HG02852 (cell line): ENCODE data around the gene AUTS2.

ENCODE experiments used
- ATAC-seq: cut with Tn5 transposase; IDR thresholded peaks from one replicate; pipeline ENCODE4 v1.9.1; 2021; ENCODE audit warnings: mild to moderate bottlenecking, moderate library complexity; ENCODE audit not compliant: unreplicated experiment

AUTS2 gene

GRCh38 chr7:69654849-69655707, 56.8 kb downstream of the AUTS2 start:
- ATAC-seq: no peak

GRCh38 chr7:69656077-69656476, 57.8 kb downstream of the AUTS2 start:
- no peak for ATAC-seq

GRCh38 chr7:69656890-69657289, 58.6 kb downstream of the AUTS2 start:
- no peak for ATAC-seq

- ATAC-seq: no peak
These were observed 59.1 kb downstream of the AUTS2 start for GRCh38 chr7:69657331-69657730.

- ATAC-seq: no peak
These were observed 59.7 kb downstream of the AUTS2 start for GRCh38 chr7:69657985-69658384.

- ATAC-seq: no peak
These were observed 61.7 kb downstream of the AUTS2 start for GRCh38 chr7:69659983-69660382.

- ATAC-seq: peak; percentile 45
These were observed 63.1 kb downstream of the AUTS2 start for GRCh38 chr7:69661342-69661741.

- no peak for ATAC-seq
These were observed 65.9 kb downstream of the AUTS2 start for GRCh38 chr7:69663911-69664832.

GRCh38 chr7:69665369-69665768, 67.1 kb downstream of the AUTS2 start:
- ATAC-seq: no peak

GRCh38 chr7:69668339-69668870, 70.1 kb downstream of the AUTS2 start:
- ATAC-seq: no peak

- ATAC-seq: no peak
These were observed 72.4 kb downstream of the AUTS2 start for GRCh38 chr7:69670701-69671100.

GRCh38 chr7:69673074-69673473, 74.8 kb downstream of the AUTS2 start:
- ATAC-seq: no peak

GRCh38 chr7:69674701-69675182, 76.5 kb downstream of the AUTS2 start:
- peak; percentile 84 for ATAC-seq

GRCh38 chr7:69676247-69676646, 78.0 kb downstream of the AUTS2 start:
- ATAC-seq: peak; percentile 51

GRCh38 chr7:69677054-69677852, 79.0 kb downstream of the AUTS2 start:
- ATAC-seq: peak; percentile 35

GRCh38 chr7:69677881-69678493, 79.7 kb downstream of the AUTS2 start:
- no peak for ATAC-seq

- ATAC-seq: no peak
These were observed 80.4 kb downstream of the AUTS2 start for GRCh38 chr7:69678494-69679187.

GRCh38 chr7:69681181-69681580, 82.9 kb downstream of the AUTS2 start:
- no peak for ATAC-seq

- ATAC-seq: no peak
These were observed 84.2 kb downstream of the AUTS2 start for GRCh38 chr7:69682518-69682917.
